HG02852 (cell line): ENCODE measurements around the gene COX4I1.

Source experiments
- ATAC-seq: cut with Tn5 transposase; IDR thresholded peaks from one replicate; pipeline ENCODE4 v1.9.1; 2021; ENCODE audit warnings: mild to moderate bottlenecking, moderate library complexity; ENCODE audit not compliant: unreplicated experiment

Gene COX4I1

GRCh38 chr16:85838381-85838780 lies 38.9 kb downstream of the COX4I1 start:
- ATAC-seq, result no peak

GRCh38 chr16:85838876-85839585 lies 39.5 kb downstream of the COX4I1 start:
- ATAC-seq, result no peak

GRCh38 chr16:85839681-85840240 lies 40.3 kb downstream of the COX4I1 start:
- ATAC-seq, result no peak

- ATAC-seq, result no peak
These were observed 40.9 kb downstream of the COX4I1 start for GRCh38 chr16:85840395-85840794.

- no peak for ATAC-seq
These were observed 41.3 kb downstream of the COX4I1 start for GRCh38 chr16:85840801-85841200.

GRCh38 chr16:85842435-85842834 lies 42.9 kb downstream of the COX4I1 start:
- no peak for ATAC-seq

- no peak for ATAC-seq
These were observed 43.4 kb downstream of the COX4I1 start for GRCh38 chr16:85842848-85843247.

GRCh38 chr16:85843471-85844168 lies 44.1 kb downstream of the COX4I1 start:
- ATAC-seq, result no peak

GRCh38 chr16:85844169-85844481 lies 44.6 kb downstream of the COX4I1 start:
- no peak for ATAC-seq

- no peak for ATAC-seq
These were observed 45.3 kb downstream of the COX4I1 start for GRCh38 chr16:85844786-85845185.

- ATAC-seq, result no peak
These were observed 45.8 kb downstream of the COX4I1 start for GRCh38 chr16:85845266-85845665.

GRCh38 chr16:85846461-85846860 lies 47.0 kb downstream of the COX4I1 start:
- no peak for ATAC-seq

GRCh38 chr16:85847036-85847435 lies 47.5 kb downstream of the COX4I1 start:
- ATAC-seq, result no peak

- no peak for ATAC-seq
These were observed 48.4 kb downstream of the COX4I1 start for GRCh38 chr16:85847681-85848601.

- ATAC-seq, result no peak
These were observed 49.5 kb downstream of the COX4I1 start for GRCh38 chr16:85848986-85849385.

GRCh38 chr16:85849388-85849787 lies 49.9 kb downstream of the COX4I1 start:
- ATAC-seq, result no peak

- ATAC-seq, result no peak
These were observed 50.9 kb downstream of the COX4I1 start for GRCh38 chr16:85850344-85850880.

- ATAC-seq, result no peak
These were observed 51.7 kb downstream of the COX4I1 start for GRCh38 chr16:85851034-85851785.

GRCh38 chr16:85853547-85854545 lies 54.4 kb downstream of the COX4I1 start:
- ATAC-seq, result no peak
